HG02678 (cell line): ENCODE data around the gene SCAF1.

ENCODE experiments used
- ATAC-seq: cut with Tn5 transposase; IDR thresholded peaks from one replicate; pipeline ENCODE4 v1.9.1; 2021; ENCODE audit warnings: mild to moderate bottlenecking, moderate library complexity; ENCODE audit not compliant: unreplicated experiment

Gene SCAF1

GRCh38 chr19:49684983-49685553, 43.1 kb downstream of the SCAF1 start:
- no peak for ATAC-seq

GRCh38 chr19:49685845-49686332, 43.9 kb downstream of the SCAF1 start:
- no peak for ATAC-seq

GRCh38 chr19:49686503-49687088, 44.6 kb downstream of the SCAF1 start:
- ATAC-seq = no peak

- no peak for ATAC-seq
Measured at GRCh38 chr19:49687150-49687549, 45.1 kb downstream of the SCAF1 start.

GRCh38 chr19:49687566-49688316, 45.7 kb downstream of the SCAF1 start:
- ATAC-seq = no peak

- ATAC-seq = no peak
Measured at GRCh38 chr19:49688531-49689132, 46.6 kb downstream of the SCAF1 start.

GRCh38 chr19:49689133-49690078, 47.4 kb downstream of the SCAF1 start, which contains the start of gene ADM5:
Gene ADM5, plus strand, starts transcription at chr19:49689594. Its CDS starts 244 bp downstream, at chr19:49689838.
- ATAC-seq = no peak

- ATAC-seq = no peak
Measured at GRCh38 chr19:49690079-49690655, 48.2 kb downstream of the SCAF1 start.

GRCh38 chr19:49690656-49691242, 48.7 kb downstream of the SCAF1 start, which contains the start of gene CPT1C:
Gene CPT1C, plus strand, starts transcription at chr19:49691116. Its CDS starts 1,137 bp downstream, at chr19:49692253.
- no peak for ATAC-seq

- no peak for ATAC-seq
Measured at GRCh38 chr19:49691243-49692146, 49.5 kb downstream of the SCAF1 start.

GRCh38 chr19:49692147-49692506, 50.1 kb downstream of the SCAF1 start:
- ATAC-seq = no peak

GRCh38 chr19:49696115-49696514, 54.1 kb downstream of the SCAF1 start:
- ATAC-seq = no peak

- ATAC-seq = no peak
Measured at GRCh38 chr19:49696865-49697264, 54.9 kb downstream of the SCAF1 start.

GRCh38 chr19:49699364-49699763, 57.4 kb downstream of the SCAF1 start:
- no peak for ATAC-seq

GRCh38 chr19:49700563-49700962, 58.6 kb downstream of the SCAF1 start:
- no peak for ATAC-seq

GRCh38 chr19:49701271-49701786, 59.3 kb downstream of the SCAF1 start:
- no peak for ATAC-seq

- no peak for ATAC-seq
Measured at GRCh38 chr19:49704888-49705642, 63.1 kb downstream of the SCAF1 start.

GRCh38 chr19:49705919-49706318, 63.9 kb downstream of the SCAF1 start:
- no peak for ATAC-seq
